ENCODE data around the gene ALDH1B1. TPM values are rescaled to one million over a fixed set of nuclear protein-coding genes. Genes with fewer than 3 reads are reported as not detected.

ALDH1B1 gene
- total RNA-seq, 1 experiment from 2014 or later, result 35.7 TPM

- DNase-seq, result no peak
- no peaks in the 10 kb centered on the region for H3K36me3 Mint-ChIP-seq (ENCODE audit: insufficient read depth, unreplicated experiment)
- no peaks in the 10 kb centered on the region for H3K27me3 Mint-ChIP-seq (ENCODE audit: insufficient read depth, unreplicated experiment)
- Histone ChIP-seq H3K27me3 (replicated peaks; ENCODE audit: control insufficient read depth, insufficient read depth, low read length) (no peaks in the 10 kb centered on the region), H3K9me3 (peaks cover 5% of the 10 kb centered on the region; the same call in 1 of the 2 replicates), H3K36me3 (ENCODE audit: control insufficient read depth, insufficient read depth, low read length) (no peaks in the 10 kb centered on the region), H3K4me1 (peaks cover 40% of the 10 kb centered on the region), H3K4me3 (ENCODE audit: low read depth, low read length) (no peak overlapping the region)
- H3K27ac Mint-ChIP-seq (ENCODE audit: unreplicated experiment), result no peak overlapping the region
- no peaks in the 10 kb centered on the region for H3K9me3 Mint-ChIP-seq (ENCODE audit: unreplicated experiment)
- TF ChIP-seq, protein P1, sequence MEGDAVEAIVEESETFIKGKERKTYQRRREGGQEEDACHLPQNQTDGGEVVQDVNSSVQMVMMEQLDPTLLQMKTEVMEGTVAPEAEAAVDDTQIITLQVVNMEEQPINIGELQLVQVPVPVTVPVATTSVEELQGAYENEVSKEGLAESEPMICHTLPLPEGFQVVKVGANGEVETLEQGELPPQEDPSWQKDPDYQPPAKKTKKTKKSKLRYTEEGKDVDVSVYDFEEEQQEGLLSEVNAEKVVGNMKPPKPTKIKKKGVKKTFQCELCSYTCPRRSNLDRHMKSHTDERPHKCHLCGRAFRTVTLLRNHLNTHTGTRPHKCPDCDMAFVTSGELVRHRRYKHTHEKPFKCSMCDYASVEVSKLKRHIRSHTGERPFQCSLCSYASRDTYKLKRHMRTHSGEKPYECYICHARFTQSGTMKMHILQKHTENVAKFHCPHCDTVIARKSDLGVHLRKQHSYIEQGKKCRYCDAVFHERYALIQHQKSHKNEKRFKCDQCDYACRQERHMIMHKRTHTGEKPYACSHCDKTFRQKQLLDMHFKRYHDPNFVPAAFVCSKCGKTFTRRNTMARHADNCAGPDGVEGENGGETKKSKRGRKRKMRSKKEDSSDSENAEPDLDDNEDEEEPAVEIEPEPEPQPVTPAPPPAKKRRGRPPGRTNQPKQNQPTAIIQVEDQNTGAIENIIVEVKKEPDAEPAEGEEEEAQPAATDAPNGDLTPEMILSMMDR (IDR thresholded peaks at IDR 0.05; ENCODE audit: insufficient read depth in 1 of 2, low read depth in 1 of 2, low read length in 1 of 2, severe bottlenecking in 1 of 2, unreplicated experiment in 1 of 2), result no peak
- BruUV-seq (replicated peaks), result no TSS peak
- intact Hi-C loops (cut with micrococcal nuclease; ENCODE audit: unreplicated experiment), result loop anchor here (10.0 kb wide), 2 partner anchors 45 to 55 kb away; partner anchors contain the start of gene ALDH1B1
- H3K4me1 Mint-ChIP-seq (ENCODE audit: low read depth, unreplicated experiment), result peaks cover 40% of the 10 kb centered on the region
- ChIA-PET POLR2A (no interaction called here), CTCF (no interaction called here)
- no peak overlapping the region for H3K4me3 Mint-ChIP-seq (ENCODE audit: unreplicated experiment)
Observed at GRCh38 chr9:38439916-38440301, 47.4 kb downstream of the ALDH1B1 start.

DNA sequence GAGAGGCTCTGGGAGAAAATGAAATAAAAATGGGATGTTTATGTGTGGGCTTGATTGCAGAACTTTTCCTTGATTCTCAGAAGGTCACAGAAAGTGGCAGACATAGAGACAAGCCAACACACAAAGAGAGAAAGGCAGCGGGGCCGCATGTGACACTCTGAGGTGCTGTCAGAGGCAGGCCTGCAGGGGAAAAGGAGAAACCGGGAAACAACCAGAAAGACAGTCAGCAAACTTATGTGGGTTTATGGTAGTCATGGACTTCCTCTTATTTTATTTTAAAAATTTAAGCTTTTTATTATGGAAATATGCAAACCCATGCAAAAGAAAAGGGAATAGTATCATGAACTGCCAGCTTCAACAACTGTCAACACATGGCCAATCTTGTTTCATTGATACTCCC lies 48.0 kb downstream of the ALDH1B1 start:
- H3K36me3 Mint-ChIP-seq (ENCODE audit: insufficient read depth, unreplicated experiment), result no peaks in the 10 kb centered on the region
- H3K27me3 Mint-ChIP-seq (ENCODE audit: insufficient read depth, unreplicated experiment), result no peaks in the 10 kb centered on the region
- no peak for DNase-seq
- BruUV-seq (replicated peaks), result no TSS peak
- no peaks in the 10 kb centered on the region for H3K27me3 ChIP-seq (replicated peaks; ENCODE audit: control insufficient read depth, insufficient read depth, low read length)
- POLR2A ChIA-PET, result no interaction called here
- H3K36me3 ChIP-seq (ENCODE audit: control insufficient read depth, insufficient read depth, low read length), result no peaks in the 10 kb centered on the region
- intact Hi-C loops (cut with micrococcal nuclease; ENCODE audit: unreplicated experiment), result loop anchor here (10.0 kb wide), 2 partner anchors 46 to 54 kb away; partner anchors contain the start of gene ALDH1B1
- no peaks in the 10 kb centered on the region for H3K9me3 Mint-ChIP-seq (ENCODE audit: unreplicated experiment)
- H3K27ac Mint-ChIP-seq (ENCODE audit: unreplicated experiment), result no peak overlapping the region
- peaks cover 35% of the 10 kb centered on the region for H3K4me1 ChIP-seq
- TF ChIP-seq, protein P1 (IDR thresholded peaks at IDR 0.05; ENCODE audit: insufficient read depth in 1 of 2, low read depth in 1 of 2, low read length in 1 of 2, severe bottlenecking in 1 of 2, unreplicated experiment in 1 of 2), result no peak
- H3K4me3 ChIP-seq (ENCODE audit: low read depth, low read length), result no peak overlapping the region
- CTCF ChIA-PET, result no interaction called here
- peaks cover 5% of the 10 kb centered on the region; the same call in 1 of the 2 replicates for H3K9me3 ChIP-seq
- no peak overlapping the region for H3K4me3 Mint-ChIP-seq (ENCODE audit: unreplicated experiment)
- H3K4me1 Mint-ChIP-seq (ENCODE audit: low read depth, unreplicated experiment), result peaks cover 34% of the 10 kb centered on the region

DNA sequence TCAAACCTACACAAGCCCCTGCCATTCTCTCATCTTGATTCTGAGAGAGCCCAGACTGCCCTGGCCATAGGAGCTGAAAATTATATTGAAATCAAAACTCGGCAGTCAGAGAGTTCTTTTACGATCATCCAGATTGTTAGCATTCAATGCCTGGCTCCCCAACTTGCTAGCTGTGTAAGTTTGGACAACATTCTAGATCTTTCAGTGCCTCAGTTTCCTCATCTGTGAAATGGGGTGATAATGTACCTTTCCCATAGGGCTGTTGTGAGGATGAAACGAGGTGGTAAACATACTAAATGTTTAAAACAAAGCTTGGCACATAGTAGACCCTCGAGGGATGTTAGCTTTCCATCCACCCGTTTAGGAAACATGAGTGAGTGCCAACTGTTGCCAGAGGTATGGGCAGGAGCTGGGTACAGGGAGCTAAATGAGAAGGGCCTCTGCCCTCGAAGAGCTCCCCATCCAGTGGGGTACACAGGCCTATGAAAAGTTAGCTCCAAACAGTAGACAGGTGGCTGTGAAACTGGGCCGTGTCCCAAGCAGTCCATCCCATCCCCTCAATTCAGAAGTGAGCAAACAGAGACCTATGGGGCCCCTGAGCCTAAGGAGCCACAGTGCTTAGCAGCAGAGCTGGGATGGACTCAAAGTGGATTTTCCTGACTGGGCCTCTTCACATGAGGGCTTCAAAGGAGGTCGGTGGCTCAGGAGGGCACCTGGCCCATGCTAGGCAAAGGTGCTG lies 49.0 kb downstream of the ALDH1B1 start:
- peaks cover 5% of the 10 kb centered on the region; the same call in 1 of the 2 replicates for H3K9me3 ChIP-seq
- H3K4me1 Mint-ChIP-seq (ENCODE audit: low read depth, unreplicated experiment), result peaks cover 31% of the 10 kb centered on the region
- H3K4me3 ChIP-seq (ENCODE audit: low read depth, low read length), result no peak overlapping the region
- no peaks in the 10 kb centered on the region for H3K36me3 ChIP-seq (ENCODE audit: control insufficient read depth, insufficient read depth, low read length)
- no peaks in the 10 kb centered on the region for H3K27me3 ChIP-seq (replicated peaks; ENCODE audit: control insufficient read depth, insufficient read depth, low read length)
- intact Hi-C loops (cut with micrococcal nuclease; ENCODE audit: unreplicated experiment), result loop anchor here (10.0 kb wide), 2 partner anchors 47 to 53 kb away; partner anchors contain the start of gene ALDH1B1
- TF ChIP-seq, protein P1 (IDR thresholded peaks at IDR 0.05; ENCODE audit: insufficient read depth in 1 of 2, low read depth in 1 of 2, low read length in 1 of 2, severe bottlenecking in 1 of 2, unreplicated experiment in 1 of 2), result no peak
- no TSS peak for BruUV-seq (replicated peaks)
- peaks cover 35% of the 10 kb centered on the region for H3K4me1 ChIP-seq
- H3K9me3 Mint-ChIP-seq (ENCODE audit: unreplicated experiment), result no peaks in the 10 kb centered on the region
- H3K36me3 Mint-ChIP-seq (ENCODE audit: insufficient read depth, unreplicated experiment), result no peaks in the 10 kb centered on the region
- H3K27ac Mint-ChIP-seq (ENCODE audit: unreplicated experiment), result no peak overlapping the region
- DNase-seq, result no peak
- no peaks in the 10 kb centered on the region for H3K27me3 Mint-ChIP-seq (ENCODE audit: insufficient read depth, unreplicated experiment)
- CTCF ChIA-PET, result no interaction called here
- H3K4me3 Mint-ChIP-seq (ENCODE audit: unreplicated experiment), result no peak overlapping the region
- POLR2A ChIA-PET, result no interaction called here

All from Caco-2 (cell line).